Measurements from ENCODE around the gene NUFIP2. TPM values are rescaled to one million over a fixed set of nuclear protein-coding genes. Genes with fewer than 3 reads are reported as not detected.

The NUFIP2 gene
- total and polyA plus RNA-seq, 3 experiments from 2014 or later, result 14.7 to 73.5 (median 71.4) TPM

Other genes with a start within 250 kb of the NUFIP2 start
- 10 to 100 TPM; 34.0 to 39.7 TPM for gene MYO18A, start 113.8 kb downstream of the NUFIP2 start, total RNA-seq
- 39.7 TPM for gene MYO18A, start 113.8 kb downstream of the NUFIP2 start, polyA plus RNA-seq
- not detected for gene CRYBA1, start 47.3 kb downstream of the NUFIP2 start, total RNA-seq
- not detected for gene CRYBA1, start 47.3 kb downstream of the NUFIP2 start, polyA plus RNA-seq
- gene TAOK1, start 96.2 kb upstream of the NUFIP2 start, total RNA-seq, result 10 to 100 TPM; 41.9 to 42.1 TPM
- 3.8 TPM for gene TAOK1, start 96.2 kb upstream of the NUFIP2 start, polyA plus RNA-seq